Fibroblast of the aortic adventitia (primary cell): ENCODE measurements around the gene PRSS33. TPM values are rescaled to one million over a fixed set of nuclear protein-coding genes. Genes with fewer than 3 reads are reported as not detected.

Experiments used
- DNase-seq: peaks from one replicate; pipeline ENCODE4 v3.0.0-alpha.2; 2010; ENCODE audit warnings: low read depth
- H3K4me3 ChIP-seq: 2 replicates; pipeline ENCODE4 v1.5.1; 2011; ENCODE audit warnings: low read depth, mild to moderate bottlenecking, control low read depth, low read length, moderate library complexity
- total RNA-seq: library from RNA; depleted of rRNA; stranded (reverse); fragments of >200 nt; gene quantifications from 2 replicates; pipeline ENCODE4 v1.2.3, GENCODE V29; 2012; ENCODE audit warnings: low replicate concordance
- TF ChIP-seq, protein P1 (sequence below): IDR thresholded peaks from 2 replicates; pipeline ENCODE4 v1.5.1; 2011; ENCODE audit warnings: mild to moderate bottlenecking, low read length, control low read depth, inconsistent platforms; ENCODE audit not compliant: insufficient read depth

Gene PRSS33
- total RNA-seq, 1 donor = not detected

DNA sequence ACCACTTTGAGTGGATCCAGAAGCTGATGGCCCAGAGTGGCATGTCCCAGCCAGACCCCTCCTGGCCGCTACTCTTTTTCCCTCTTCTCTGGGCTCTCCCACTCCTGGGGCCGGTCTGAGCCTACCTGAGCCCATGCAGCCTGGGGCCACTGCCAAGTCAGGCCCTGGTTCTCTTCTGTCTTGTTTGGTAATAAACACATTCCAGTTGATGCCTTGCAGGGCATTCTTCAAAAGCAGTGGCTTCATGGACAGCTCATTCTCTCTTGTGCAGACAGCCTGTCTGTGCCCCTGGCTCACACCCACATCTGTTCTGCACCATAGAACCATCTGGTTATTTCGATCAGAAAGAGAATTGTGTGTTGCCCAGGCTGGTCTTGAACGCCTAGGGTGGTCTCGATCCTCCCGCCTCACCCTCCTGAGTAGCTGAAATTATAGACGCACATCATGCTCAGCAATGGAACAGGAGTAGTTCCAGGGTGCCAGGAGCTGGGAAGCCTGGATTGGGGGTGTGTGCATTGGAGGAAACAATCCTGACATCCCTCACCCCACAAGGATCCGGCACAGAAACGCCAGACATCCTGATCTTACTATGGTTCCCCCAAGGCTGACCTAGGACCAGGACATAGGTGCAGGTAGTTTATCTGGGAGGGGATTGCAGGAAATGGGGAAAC is 34.3 kb upstream of the PRSS33 start:
- no peak overlapping the region for H3K4me3 ChIP-seq
- TF ChIP-seq, protein P1, sequence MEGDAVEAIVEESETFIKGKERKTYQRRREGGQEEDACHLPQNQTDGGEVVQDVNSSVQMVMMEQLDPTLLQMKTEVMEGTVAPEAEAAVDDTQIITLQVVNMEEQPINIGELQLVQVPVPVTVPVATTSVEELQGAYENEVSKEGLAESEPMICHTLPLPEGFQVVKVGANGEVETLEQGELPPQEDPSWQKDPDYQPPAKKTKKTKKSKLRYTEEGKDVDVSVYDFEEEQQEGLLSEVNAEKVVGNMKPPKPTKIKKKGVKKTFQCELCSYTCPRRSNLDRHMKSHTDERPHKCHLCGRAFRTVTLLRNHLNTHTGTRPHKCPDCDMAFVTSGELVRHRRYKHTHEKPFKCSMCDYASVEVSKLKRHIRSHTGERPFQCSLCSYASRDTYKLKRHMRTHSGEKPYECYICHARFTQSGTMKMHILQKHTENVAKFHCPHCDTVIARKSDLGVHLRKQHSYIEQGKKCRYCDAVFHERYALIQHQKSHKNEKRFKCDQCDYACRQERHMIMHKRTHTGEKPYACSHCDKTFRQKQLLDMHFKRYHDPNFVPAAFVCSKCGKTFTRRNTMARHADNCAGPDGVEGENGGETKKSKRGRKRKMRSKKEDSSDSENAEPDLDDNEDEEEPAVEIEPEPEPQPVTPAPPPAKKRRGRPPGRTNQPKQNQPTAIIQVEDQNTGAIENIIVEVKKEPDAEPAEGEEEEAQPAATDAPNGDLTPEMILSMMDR = no peak
- no peak for DNase-seq

DNA sequence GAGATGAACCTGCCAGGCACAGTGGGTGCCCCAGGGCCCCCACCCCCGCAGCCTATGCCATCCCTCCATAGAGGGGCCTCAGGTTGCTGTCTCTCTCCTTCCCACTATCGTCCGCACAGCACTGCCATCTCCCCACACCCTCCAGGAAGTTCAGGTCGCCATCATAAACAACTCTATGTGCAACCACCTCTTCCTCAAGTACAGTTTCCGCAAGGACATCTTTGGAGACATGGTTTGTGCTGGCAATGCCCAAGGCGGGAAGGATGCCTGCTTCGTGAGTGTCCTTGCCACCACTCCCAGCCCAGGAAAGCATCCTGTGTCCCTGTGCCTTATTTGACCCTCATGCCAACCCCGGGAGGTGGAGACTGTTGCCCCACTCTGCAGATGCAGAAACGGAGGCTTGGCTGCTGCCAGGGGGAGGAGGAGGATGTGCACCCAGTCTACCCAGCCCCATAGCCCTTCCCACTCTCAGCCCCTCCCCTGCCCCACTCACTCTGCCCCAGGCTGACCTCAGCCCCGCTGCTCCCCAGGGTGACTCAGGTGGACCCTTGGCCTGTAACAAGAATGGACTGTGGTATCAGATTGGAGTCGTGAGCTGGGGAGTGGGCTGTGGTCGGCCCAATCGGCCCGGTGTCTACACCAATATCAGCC is 33.6 kb upstream of the PRSS33 start:
- TF ChIP-seq, protein P1 = no peak
- H3K4me3 ChIP-seq = no peak overlapping the region
- DNase-seq = no peak

DNA sequence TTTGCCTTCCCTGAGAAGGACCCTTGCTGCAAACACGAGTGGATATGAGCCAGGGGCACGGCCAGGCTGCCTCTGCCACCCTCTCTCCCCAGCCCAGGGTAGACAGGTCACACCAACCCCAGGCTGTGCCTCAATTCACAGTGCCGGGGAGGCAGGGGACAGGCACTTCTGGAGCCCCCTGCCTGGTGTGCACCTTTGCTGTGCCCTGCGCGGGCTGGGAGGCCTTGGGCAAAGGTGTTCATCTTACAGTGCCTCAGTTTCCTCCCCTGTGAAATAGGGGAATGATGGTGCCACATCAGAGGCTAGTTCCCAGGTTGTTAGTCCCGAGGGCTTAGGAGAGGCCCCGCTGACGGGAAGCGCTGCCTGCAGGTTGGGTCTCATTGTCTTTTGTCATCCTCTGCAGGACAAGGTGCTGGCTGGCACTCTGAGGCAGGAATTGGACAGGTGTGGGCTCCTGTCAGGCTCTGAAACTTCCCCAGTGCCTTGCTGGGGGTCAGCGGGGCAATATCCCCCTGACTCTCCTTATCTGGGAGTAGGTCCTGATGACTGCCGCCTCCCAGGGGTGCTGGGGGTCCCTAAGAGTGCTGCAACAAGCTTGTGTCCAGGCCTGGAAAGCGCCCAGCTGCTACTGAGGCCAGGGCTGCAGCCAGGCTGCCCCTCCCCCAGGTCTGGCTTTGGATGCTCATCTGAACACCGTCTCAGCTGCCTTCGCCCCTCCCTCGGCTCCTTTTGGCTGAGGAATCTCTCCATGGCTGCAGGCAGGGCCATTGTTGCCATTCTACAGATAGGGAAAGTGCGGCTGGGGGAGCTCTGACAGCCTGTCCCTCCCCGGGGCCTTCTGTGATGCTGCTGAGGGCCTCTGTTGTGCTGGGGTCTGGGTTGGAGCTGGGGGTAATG is 32.8 kb upstream of the PRSS33 start:
- TF ChIP-seq, protein P1 = no peak
- DNase-seq = no peak
- no peak overlapping the region for H3K4me3 ChIP-seq

DNA sequence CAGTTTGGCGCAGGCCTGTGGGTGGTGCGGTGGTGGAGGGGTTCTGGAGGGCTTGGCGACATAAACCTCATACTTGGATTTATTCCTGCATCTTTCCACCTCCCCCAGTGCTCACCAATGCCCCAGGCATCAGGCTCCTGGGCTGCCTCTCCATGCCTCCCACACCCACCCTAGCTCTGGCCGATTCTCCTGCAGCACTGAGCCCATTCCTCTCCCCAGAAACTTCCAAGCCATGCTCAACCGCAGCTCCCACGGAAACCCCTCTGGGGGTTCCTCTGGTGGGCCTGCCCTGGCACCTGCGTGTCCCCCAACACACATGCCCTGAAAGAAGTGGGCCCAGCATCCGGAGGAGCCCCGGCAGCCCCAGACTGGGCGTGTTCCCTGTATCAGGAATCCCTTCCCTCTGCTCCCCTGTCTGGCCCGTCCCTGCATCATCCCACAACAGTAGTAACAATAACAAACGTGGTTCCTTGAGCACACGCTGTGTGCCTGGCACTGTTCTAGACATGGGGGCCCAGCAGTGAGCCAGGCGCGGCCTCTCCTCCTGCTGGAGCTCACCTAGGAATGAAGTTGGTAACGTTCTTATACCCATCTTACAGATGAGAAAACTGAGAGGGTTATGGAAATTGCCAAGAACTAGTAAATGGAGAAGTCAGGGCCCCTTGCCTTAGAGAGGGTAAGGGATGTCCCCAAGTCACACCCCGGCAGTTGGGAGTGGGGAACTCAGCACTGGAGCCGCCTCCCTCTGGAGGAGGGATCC is 32.0 kb upstream of the PRSS33 start:
- DNase-seq = no peak
- TF ChIP-seq, protein P1 = no peak
- no peak overlapping the region for H3K4me3 ChIP-seq

DNA sequence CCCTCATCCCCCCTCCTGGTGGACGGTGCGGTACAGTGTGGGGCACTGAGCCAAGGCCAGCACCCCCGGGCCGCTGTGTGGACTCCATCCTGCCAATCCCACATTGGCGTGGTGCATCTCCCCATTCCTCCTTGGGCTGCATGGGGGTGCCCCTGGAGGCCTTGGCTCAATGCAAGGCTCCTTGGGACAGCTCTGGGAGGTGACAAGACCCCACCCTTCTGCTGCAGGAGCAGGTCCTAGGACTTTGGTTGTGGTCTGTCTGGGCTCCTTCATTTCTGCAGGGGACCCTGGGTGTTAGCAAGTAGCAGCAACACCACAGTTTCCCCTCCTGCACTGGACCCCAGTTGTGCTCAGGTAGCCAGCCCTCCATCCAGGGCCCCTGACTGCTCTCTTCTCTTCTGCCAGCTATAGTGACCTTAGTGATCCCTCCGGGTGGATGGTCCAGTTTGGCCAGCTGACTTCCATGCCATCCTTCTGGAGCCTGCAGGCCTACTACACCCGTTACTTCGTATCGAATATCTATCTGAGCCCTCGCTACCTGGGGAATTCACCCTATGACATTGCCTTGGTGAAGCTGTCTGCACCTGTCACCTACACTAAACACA is 31.0 kb upstream of the PRSS33 start:
- DNase-seq = no peak
- TF ChIP-seq, protein P1 = no peak

More for the DNA sequence above, 31.0 kb upstream of the PRSS33 start:
- no peak overlapping the region for H3K4me3 ChIP-seq
